Keratinocyte (primary cell): Measurements from ENCODE around the gene NTHL1. TPM values are rescaled to one million over a fixed set of nuclear protein-coding genes. Genes with fewer than 3 reads are reported as not detected.

Source experiments
- DNase-seq: peaks from one replicate; pipeline ENCODE4 v3.0.0-alpha.2; 2011; ENCODE audit warnings: low read depth, missing footprints, low spot score
- FAIRE-seq: peaks from 2 replicates; lab custom pipeline; 2011; peaks lifted over from hg19 to GRCh38; lab: Jason Lieb, UNC
- H2AFZ ChIP-seq: 2 replicates; pipeline ENCODE4 v1.6.0; 2012; ENCODE audit warnings: low read length, control low read depth, inconsistent platforms; ENCODE audit not compliant: control insufficient read depth
- H3K27ac ChIP-seq: 2 replicates; pipeline ENCODE4 v1.5.1; 2011; ENCODE audit warnings: low read length; ENCODE audit not compliant: control insufficient read depth, insufficient read depth
- H3K27me3 ChIP-seq: 3 replicates; pipeline ENCODE4 v1.6.0; 2011; ENCODE audit warnings: low read length; ENCODE audit not compliant: control insufficient read depth, insufficient read depth; ENCODE audit errors: extremely low read depth
- H3K36me3 ChIP-seq, 2 experiments: 2 replicates in 1 of 2; 3 replicates in 1 of 2; pipeline ENCODE4 v1.5.1; 2011; ENCODE audit warnings: low read length in 2 of 2, mild to moderate bottlenecking in 1 of 2; ENCODE audit not compliant: control insufficient read depth in 2 of 2, insufficient read depth in 2 of 2; ENCODE audit errors: extremely low read depth in 1 of 2
- H3K4me1 ChIP-seq: 3 replicates; pipeline ENCODE4 v1.5.1; 2011; ENCODE audit warnings: low read length; ENCODE audit not compliant: control insufficient read depth, insufficient read depth; ENCODE audit errors: extremely low read depth
- H3K4me2 ChIP-seq: 3 replicates; pipeline ENCODE4 v1.6.0; 2011; ENCODE audit warnings: low read depth, low read length; ENCODE audit not compliant: control insufficient read depth, insufficient read depth; ENCODE audit errors: extremely low read depth
- H3K4me3 ChIP-seq, 3 experiments: fragments of 200-600 bp in 1 of 3; sonication (generic) in 1 of 3; 2 replicates in 2 of 3; 3 replicates in 1 of 3; pipeline ENCODE4 v1.5.1; 2011 to 2016; ENCODE audit warnings: low read length in 3 of 3, mild to moderate bottlenecking in 3 of 3, control low read depth in 2 of 3, inconsistent platforms in 1 of 3, low read depth in 1 of 3, mixed read lengths in 1 of 3, mixed run types in 1 of 3, moderate library complexity in 1 of 3; ENCODE audit not compliant: control insufficient read depth in 2 of 3, insufficient read depth in 2 of 3; ENCODE audit errors: extremely low read depth in 1 of 3
- H3K79me2 ChIP-seq: 2 replicates; pipeline ENCODE4 v1.6.0; 2012; ENCODE audit warnings: low read length; ENCODE audit not compliant: control insufficient read depth, insufficient read depth
- H3K9ac ChIP-seq: 3 replicates; pipeline ENCODE4 v1.6.0; 2011; ENCODE audit warnings: low read length; ENCODE audit not compliant: control insufficient read depth, insufficient read depth; ENCODE audit errors: extremely low read depth
- H3K9me1 ChIP-seq: 3 replicates; pipeline ENCODE4 v1.6.0; 2011; ENCODE audit warnings: low read length; ENCODE audit not compliant: control insufficient read depth, insufficient read depth; ENCODE audit errors: extremely low read depth
- H3K9me3 ChIP-seq: 2 replicates; pipeline ENCODE4 v1.5.1; 2012; ENCODE audit warnings: low read depth, low read length; ENCODE audit not compliant: control insufficient read depth
- H4K20me1 ChIP-seq: 3 replicates; pipeline ENCODE4 v1.6.0; 2011; ENCODE audit warnings: low read length; ENCODE audit not compliant: control insufficient read depth, insufficient read depth; ENCODE audit errors: extremely low read depth
- CTCF ChIP-seq, 3 experiments: IDR thresholded peaks in 1 of 3; conservative IDR thresholded peaks in 1 of 3; optimal IDR thresholded peaks in 1 of 3; 2 replicates in 2 of 3; 3 replicates in 1 of 3; pipeline versions ENCODE3 to v1.5.1; 2011; ENCODE audit warnings: low read length in 3 of 3, mild to moderate bottlenecking in 3 of 3, moderate library complexity in 2 of 3, control low read depth in 1 of 3, inconsistent platforms in 1 of 3; ENCODE audit not compliant: insufficient read depth in 2 of 3; ENCODE audit errors: extremely low read depth in 1 of 3
- EZH2 ChIP-seq: IDR thresholded peaks from one replicate; pipeline ENCODE4 v1.6.1; 2012; ENCODE audit warnings: inconsistent platforms, mild to moderate bottlenecking, low read length, moderate library complexity
- dilution Hi-C: fragments of 300-500 bp; cut with MboI; formaldehyde crosslinking; loops from one replicate; pipeline ENCODE4 v1.7.0; 2020; ENCODE audit warnings: low sequenced_read_pairs; ENCODE audit not compliant: extremely low pct_ligation_motif_present
- polyA plus RNA-seq, 5 experiments: library from polyadenylated mRNA; depleted of rRNA in 3 of 5; stranded (reverse) in 3 of 5; stranded (forward) in 1 of 5; unstranded in 1 of 5; fragments of >200 nt; gene quantifications; 1 replicate in 1 of 5; 2 replicates in 3 of 5; 3 replicates in 1 of 5; pipeline versions ENCODE4 v1.2.1 to v1.2.3, GENCODE V29; 2011 to 2012; ENCODE audit warnings: missing spikeins in 2 of 5, low read depth in 1 of 5, low replicate concordance in 1 of 5

NTHL1 gene
- polyA plus RNA-seq, 1 donor (not counting 4 experiments of a cell fraction or from before 2014, with no cell fraction given): 8.5 TPM

DNA sequence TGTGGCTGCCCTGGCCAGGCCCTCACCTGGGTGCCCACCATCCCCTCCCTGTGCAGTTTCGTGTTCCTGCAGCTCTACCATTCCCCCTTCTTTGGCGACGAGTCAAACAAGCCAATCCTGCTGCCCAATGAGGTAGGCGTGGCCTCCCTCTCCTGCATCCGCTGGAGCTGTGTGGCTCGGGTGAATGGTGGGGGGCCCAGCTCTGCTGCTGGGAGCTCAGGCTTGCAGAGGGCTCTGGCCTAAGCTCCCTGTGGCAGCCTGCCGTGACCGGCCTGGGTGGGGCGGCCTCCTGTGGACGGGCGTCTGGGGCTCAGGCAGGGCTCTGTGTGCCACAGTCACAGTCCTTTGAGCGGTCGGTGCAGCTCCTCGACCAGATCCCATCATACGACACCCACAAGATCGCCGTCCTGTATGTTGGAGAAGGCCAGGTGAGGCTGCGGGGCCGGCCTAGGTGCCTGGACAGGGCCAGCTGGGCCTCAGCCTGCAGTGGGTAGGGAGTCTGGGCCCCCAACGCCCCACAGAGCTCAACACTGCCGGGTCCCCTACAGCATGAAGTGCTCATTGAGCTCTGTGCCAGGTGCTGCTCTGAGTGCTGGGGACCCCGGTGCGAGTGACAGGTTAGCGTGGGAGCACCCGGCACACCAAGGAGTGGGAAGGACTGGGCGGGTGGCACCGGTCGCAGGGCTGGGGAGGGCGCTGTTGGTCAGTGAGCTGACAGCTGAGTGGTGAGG lies 37.4 kb upstream of the NTHL1 start:
- TF ChIP-seq CTCF (optimal IDR thresholded peaks at IDR 0.05 in 1 of 3, IDR thresholded peaks at IDR 0.05 in 1 of 3, conservative IDR thresholded peaks at IDR 0.05 in 1 of 3; ENCODE audit: extremely low read depth in 1 of 3, insufficient read depth in 2 of 3, low read length in 3 of 3) (no peak), EZH2 (no peak)
- Histone ChIP-seq H3K27ac (no peak overlapping the region), H2AFZ (no peak overlapping the region), H3K4me3 (no peak overlapping the region), H3K9me1 (no peaks in the 10 kb centered on the region), H3K4me2 (no peak overlapping the region), H3K9ac (no peak overlapping the region), H3K27me3 (no peaks in the 10 kb centered on the region), H3K79me2 (no peaks in the 10 kb centered on the region), H4K20me1 (peaks cover 13% of the 10 kb centered on the region), H3K4me1 (peaks cover 15% of the 10 kb centered on the region), H3K36me3 (peaks cover 28 to 35% of the 10 kb centered on the region in 2 experiments), H3K9me3 (no peaks in the 10 kb centered on the region)
- FAIRE-seq: no peak
- dilution Hi-C loops: no loop called here
- no peak for DNase-seq

DNA sequence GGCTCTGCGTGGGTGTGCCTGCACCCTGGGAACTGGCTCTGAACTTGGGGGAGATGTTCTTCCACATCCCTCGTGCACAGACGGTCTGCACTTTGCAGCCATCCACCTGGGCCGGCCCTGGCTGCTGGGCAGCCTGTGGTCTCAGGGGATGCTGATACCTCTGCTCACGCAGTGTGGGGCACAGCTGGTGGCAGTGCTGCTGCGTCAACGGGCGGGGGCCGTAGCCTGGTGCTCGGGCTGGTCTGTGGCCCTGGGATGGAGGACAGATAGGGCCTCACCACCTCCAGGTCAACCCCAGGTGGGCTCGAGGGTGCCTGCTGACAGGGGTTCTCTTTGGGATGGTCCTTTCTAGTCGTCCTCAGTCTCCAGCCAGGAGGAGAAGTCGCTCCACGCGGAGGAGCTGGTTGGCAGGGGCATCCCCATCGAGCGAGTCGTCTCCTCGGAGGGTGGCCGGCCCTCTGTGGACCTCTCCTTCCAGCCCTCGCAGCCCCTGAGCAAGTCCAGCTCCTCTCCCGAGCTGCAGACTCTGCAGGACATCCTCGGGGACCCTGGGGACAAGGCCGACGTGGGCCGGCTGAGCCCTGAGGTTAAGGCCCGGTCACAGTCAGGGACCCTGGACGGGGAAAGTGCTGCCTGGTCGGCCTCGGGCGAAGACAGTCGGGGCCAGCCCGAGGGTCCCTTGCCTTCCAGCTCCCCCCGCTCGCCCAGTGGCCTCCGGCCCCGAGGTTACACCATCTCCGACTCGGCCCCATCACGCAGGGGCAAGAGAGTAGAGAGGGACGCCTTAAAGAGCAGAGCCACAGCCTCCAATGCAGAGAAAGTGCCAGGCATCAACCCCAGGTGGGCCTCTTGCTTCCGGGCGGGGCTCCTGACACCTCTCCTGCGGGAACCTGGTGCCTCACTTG lies 36.5 kb upstream of the NTHL1 start:
- Histone ChIP-seq H3K27me3 (no peaks in the 10 kb centered on the region), H3K9me1 (no peaks in the 10 kb centered on the region), H3K4me2 (no peak overlapping the region), H3K36me3 (peaks cover 26 to 33% of the 10 kb centered on the region in 2 experiments), H2AFZ (no peak overlapping the region), H3K79me2 (no peaks in the 10 kb centered on the region), H3K4me3 (no peak overlapping the region), H4K20me1 (peaks cover 13% of the 10 kb centered on the region), H3K4me1 (peaks cover 11% of the 10 kb centered on the region), H3K27ac (no peak overlapping the region), H3K9ac (no peak overlapping the region), H3K9me3 (no peaks in the 10 kb centered on the region)
- DNase-seq: no peak
- dilution Hi-C loops: no loop called here
- no peak for TF ChIP-seq CTCF (optimal IDR thresholded peaks at IDR 0.05 in 1 of 3, IDR thresholded peaks at IDR 0.05 in 1 of 3, conservative IDR thresholded peaks at IDR 0.05 in 1 of 3; ENCODE audit: extremely low read depth in 1 of 3, insufficient read depth in 2 of 3, low read length in 3 of 3)
- no peak for TF ChIP-seq EZH2
- FAIRE-seq: no peak
